HG03439 (cell line): ENCODE results near the gene CNTN1.

Experiments used
- ATAC-seq: cut with Tn5 transposase; IDR thresholded peaks from one replicate; pipeline ENCODE4 v1.9.1; 2021; ENCODE audit warnings: mild to moderate bottlenecking, moderate library complexity; ENCODE audit not compliant: unreplicated experiment

CNTN1 gene

DNA sequence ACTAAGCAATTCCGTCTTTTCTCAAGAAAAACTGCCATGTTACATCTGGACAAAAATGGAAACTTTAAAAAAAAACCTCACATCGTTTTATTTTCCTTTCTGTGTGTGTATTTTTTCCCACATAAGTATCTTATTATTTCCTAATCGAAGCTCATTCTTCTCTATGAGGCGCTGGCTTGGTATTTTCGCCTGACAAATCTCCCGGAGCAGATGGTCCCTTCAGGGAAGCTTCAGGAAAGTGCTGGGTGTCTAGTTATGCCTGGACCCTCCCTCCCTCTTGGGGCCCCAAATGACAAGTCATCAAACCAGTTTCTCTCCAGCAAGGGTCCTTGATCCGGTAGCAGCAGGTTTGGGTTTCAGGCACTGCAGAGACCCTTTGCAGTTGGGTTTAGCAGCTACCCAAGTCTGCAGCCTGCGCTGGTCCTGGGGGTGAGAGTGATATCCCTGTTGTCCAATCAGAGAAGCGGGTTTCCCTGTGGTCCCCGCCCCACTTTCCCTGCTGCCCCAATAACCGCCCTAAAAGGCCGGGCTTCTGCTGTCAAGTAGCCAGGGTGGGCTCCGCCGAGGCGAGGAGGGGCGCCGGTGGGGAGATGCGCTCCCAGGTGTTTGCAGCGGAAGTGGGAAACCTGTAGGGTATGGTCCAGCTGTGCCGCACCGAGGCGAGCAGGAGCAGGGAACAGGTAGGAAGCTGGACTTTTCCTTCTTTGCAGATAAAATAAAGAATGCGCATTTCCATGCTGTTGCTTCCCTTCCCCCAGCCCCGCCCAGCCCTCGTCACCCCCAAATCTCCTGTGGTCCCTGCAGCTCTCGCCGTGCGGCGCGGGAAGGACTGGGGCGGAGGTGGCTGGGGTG, at the start of gene CNTN1:
Gene CNTN1 (plus strand): TSS at position 527 of the 852 bp plus-strand sequence.
- ATAC-seq, result no peak

DNA sequence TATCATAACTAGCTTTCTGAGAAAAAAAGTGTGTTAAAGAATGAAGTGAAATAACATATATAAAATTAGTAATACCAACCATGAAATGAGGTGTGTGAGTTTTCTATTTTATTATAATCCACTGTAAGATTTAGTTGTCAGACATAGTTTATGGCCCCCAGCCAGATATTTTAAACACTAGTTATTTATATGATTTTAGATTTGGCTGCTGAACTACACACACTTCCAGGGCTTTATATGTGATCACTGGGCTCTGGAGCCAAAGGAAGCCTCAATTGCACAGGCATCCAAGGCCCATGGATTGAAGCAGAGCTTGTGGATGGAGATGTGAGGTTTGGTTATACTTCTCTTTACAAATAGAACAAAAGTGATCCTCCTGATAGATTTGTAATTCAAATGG, 48.7 kb upstream of the CNTN1 start:
- no peak for ATAC-seq

DNA sequence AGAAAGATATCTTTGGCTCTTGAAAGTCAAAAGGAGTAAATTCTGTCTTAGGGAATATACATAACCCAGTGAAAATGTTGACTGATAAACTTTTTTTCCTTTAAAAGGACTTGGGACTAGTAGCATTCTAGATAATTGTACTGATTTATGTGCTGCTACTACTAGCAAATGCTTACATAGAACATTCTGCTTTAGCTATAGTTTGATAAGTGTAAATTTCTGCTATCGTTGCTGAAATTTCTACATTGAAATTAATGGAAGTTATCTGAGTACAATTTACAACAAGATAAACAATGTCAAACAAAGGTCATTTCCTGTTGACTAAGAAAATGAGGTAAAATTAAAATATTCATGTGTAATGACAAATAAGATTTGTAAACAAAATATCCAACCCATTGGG, 48.3 kb upstream of the CNTN1 start:
- ATAC-seq, result no peak

DNA sequence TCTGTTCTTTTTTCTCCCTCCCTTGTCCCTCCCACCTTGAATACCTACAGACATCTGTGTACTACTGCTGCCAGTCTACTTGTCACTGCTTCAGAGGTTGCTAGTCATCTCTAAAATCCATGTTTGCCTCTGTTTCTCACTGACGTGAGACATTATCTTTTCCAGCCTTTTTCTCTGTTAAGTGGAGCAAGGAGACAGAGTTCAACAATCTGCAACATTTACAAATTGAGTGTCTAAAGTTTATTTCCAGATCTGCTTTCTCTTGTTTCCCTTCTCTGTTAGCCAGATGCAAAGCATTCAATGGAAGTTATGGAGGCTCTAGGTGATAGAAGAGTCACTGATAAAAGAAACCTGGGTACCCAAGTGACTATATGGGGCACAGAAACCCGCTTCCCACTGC, 47.5 kb upstream of the CNTN1 start:
- no peak for ATAC-seq

DNA sequence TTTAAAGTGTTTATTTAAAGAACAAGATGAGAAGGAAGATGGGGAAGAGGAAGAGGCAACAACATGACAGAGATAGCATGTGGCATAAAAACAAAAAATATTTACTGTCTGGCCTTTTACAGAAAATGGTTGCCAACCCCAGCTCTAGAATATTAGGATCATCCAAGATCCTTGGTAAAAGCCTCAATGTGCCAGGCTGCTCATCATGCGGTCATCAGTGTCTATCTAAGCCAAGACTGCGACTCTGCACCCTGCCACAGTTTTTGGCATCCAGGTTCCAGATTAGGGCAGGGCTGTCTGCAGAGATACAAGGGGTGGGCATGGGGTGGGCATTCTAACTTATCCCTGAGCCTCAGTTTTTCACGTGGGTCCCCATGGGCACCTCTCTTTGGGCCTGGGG, 46.9 kb upstream of the CNTN1 start:
- ATAC-seq, result no peak

DNA sequence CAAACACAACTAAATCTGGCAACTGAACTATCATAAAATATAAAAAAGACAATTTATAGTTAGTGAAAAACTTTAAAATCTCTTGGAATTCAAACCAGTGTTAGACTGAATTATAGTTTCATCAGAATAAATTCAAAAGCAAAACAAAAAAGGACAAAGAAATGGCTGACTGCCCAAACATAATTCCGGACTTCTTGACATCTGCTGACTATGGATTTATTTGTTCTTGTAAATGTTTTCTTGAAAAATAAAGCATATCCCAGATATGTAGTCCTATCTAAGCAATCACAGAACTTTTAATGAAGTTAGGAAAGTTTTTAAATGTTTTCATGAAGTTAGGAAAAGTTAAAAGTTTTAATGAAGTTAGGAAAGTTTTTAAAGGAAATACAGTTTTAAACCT, 45.8 kb upstream of the CNTN1 start:
- no peak for ATAC-seq

DNA sequence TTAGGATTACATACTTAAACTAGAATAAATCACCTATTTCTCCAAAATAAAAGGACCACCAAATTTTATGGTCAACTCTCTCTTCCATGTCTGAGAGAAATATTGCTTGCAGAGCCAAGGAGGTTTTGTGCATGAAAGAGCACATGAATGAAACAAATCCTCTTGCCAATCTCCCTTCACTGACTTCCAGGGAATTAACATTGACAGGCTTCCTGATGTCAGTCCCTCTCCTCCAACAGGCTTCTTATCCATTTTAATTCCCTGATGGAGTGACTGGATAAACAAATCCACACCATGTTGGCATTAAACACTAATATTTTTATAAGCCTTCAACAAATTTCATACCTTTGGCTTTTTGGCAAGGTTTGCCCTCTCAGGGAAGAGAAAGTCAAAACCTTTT, 45.3 kb upstream of the CNTN1 start:
- ATAC-seq, result no peak

DNA sequence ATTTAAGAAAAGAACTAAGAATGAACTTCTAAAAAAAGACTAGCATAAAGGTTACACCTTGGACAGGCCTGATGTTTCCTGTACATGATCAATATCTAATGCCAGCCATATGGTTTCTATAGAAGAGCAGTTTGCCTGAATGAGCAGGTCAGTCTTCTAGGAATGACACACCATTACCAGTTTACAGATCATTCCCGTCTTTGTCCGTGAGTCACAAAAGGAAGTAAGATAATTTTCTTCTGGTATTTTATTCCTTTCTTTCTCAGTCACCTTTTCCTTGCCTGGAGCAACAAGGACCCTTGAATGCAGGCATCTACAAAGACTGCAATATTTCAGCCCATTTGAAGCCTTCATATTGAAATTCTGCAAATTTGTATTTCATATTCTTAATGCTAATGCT, 44.6 kb upstream of the CNTN1 start:
- ATAC-seq, result no peak

DNA sequence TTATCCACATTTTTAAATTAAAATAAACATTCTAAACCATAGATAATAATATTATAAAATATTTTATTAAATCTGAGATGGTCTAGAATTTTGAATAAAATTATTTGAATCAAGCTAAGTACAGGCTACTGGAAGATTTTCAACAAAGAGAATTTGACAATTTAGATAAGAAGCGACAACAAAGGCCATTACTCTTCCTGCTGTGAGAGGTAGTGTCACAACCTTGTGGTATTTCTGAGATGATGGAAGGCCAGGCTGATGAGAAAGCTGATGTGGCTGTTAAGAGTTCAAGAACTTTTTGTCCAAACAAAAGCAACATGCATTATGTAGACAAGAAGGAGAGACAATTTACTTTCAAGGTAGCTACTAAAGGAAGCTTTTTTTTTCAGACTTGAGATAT, 43.7 kb upstream of the CNTN1 start:
- no peak for ATAC-seq

DNA sequence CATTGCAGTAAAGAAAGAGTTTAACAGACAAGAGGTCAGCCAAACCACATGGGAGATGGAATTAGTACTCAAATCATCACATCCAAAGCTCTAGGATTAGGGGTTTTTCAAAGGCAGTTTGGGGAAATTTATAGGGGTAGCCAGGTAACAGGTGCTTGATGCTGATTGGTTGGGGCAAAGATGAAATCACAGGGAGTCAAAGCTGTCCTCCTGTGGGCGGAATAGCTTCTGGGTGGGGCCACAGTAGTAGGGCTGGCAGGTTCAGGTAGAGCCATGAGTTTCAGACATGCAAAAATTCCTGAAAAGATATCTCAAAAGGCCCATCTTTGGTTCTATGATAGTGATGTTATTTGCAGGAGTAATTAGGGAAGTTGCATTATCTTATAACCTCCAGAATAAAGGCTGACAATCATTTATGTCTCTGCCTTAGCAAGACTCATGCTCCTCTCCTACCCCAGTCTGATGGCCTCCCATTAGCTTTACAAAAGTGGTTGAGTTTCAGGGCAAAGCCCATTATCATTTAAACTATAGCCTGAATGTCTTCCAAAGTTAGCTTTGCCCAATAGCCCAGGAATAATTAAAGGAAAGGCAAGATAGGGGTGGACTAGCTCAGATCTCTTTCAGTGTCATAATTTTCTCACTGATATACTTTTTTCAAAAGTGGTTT, 42.1 kb upstream of the CNTN1 start:
- ATAC-seq, result no peak

DNA sequence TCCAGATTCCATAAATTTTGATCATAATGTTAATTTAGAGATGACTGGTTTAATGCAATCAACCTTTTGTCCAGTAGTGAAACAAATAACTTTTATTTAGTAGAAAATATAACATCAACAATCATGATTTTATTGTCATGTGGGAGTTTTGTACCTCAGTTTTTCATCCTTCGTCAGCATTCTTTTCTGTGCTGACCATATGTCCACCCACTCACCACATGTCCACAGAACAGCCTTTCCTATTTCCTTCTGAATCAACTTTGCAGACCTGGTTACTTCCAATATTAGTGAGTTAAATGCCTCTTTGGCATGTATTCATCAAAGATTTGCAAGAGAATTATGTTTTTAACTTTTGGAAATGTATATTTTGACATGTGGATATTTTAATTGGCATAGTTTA, 36.8 kb upstream of the CNTN1 start:
- ATAC-seq, result no peak

DNA sequence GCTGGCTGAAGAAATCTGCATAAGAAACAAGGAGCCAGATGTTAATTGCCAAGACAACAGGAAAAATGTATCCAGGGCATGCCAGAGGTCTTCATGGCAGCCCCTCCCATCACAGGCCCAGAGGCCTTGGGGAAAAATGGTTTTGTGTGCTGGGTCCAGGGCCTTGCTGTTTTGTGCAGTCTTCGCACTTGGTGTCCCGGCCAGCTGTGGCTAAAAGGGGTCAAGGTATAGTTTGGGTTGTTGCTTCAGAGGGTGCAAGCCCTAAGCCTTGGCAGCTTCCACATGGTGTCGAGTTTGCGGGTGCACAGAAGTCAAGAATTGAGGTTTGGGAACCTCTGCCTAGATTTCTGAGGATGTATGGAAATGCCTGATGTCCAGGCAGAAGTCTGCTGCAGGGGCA, 29.9 kb upstream of the CNTN1 start:
- ATAC-seq, result no peak

DNA sequence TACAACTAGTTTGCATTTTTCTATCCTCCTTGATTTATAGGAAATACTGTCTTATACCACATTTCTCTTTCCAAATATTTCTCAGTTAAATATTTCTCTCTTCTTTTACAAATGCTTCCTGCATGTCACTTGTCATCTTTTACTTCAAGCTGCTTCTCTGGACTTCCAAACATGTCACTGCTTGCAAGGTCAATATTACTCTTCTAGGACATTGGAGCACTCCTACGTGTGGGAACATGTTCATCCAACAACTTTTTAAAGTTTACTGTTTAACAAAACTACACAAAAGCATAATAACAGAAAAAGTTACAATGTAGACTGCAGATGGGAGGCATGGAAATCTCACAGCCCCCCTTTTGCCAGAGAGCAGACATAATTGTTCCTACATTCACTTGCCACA, 28.5 kb upstream of the CNTN1 start:
- no peak for ATAC-seq

DNA sequence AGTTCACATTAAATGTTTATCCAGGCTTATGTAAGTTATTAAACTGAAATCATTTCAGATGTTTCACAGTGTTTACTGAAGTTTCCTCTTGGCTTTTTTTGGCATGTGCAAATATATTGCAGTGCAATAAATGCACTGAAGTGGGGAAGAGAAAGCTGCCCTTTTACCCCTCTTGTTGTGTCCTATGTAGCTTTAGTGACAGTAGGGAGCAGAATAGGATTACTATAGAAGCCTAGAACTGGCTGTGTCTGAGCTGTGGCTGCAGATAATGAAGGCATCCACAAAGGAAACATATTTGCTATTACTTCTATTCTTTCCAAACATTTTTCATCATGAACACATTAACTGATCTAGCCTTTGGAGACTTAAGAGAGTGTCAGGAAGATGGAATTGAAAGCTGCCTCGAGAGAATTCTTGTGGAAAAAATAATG, 24.1 kb upstream of the CNTN1 start:
- ATAC-seq, result no peak

DNA sequence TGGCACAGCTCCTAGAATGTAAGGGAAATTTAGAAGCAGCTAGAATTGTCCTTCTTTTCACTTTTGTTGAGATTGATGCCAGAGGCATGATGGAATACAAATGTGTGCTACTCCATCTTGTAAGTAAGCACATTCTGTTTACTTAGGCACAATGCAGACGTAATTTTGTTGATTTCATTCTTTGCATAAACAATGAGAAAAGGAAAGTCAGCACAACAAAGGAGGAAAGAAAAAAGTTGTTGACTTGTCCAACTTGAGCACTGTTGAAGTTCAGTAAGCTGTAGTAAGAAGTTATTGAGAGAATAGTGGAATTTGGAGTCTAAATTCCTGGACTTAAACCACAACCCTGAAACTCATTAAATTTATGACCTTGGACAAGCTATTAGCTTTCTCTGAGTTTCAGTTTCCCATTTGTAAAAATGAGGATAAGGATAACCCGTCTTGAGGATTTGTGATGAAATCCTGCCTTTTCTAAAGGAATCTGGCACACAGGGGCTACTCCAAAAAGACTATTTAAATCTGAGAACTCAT, 19.4 kb upstream of the CNTN1 start:
- no peak for ATAC-seq

DNA sequence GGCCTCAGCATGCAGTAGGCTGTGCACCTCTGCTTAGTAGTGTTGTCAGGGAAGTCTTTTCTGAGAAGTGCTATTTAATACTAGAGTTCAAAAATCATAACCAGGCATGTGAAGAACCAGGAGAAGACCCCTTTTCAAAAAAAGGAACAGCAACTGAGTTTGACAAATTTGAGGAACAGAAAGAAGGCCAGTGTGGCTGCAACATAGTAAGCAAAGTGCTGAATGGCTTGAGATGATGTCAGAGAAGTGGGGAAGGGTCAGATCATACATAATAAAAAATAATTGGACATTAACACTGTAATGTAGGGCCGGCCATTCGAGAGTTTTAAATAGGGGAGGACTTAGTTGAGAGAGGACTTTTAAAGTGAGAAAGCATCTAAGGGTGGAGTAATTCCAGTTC, 11.1 kb upstream of the CNTN1 start:
- no peak for ATAC-seq

DNA sequence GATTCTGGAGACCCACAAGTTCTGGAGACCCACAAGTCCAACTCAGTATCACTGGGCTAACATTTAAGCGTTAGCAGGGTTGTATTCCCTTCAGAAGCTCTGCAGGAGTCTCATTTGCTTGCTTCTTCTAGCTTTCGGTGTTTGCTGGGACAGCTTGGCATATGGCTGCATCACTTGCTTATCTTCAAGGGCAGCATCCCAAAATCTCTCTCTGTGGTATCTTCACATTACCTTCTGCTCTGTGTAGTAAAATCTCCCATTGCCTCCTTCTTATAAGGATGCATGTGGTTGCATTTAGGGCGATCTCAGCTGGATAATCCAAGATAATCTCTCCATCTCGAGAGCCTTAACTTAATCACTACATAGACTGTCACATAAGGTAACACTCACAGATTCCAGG, 7.3 kb upstream of the CNTN1 start:
- ATAC-seq, result no peak

DNA sequence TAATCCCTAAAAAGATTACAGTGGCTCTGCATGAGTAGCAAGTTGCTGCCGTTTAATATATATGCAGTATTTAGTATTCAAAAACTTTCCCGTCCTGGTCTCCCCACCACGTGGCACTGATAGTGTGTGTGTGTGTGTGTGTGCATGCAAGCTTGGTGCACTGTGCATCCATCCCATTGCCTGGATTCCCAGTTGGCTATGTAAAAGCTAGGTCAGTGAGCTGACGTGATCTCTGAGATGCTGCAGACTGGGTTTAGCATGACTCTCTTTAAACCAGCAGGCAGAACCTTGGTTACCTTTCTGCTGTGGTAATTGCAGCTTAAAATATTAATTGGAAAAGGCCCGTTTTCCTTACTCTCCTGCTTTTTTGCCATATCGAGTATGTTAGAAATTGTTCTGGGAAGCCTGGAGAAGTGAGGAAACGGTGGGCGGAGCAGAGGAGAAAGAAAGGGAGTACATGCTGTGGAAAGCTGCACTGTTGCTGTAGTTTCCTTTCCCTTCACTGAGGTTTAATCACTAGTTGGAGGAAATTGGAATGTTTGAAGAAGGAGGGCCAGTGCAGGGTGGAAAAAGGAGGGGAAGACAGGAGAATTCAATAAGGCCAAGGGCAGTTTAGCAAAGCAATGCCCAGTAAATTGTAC, 4.0 kb upstream of the CNTN1 start:
- no peak for ATAC-seq

DNA sequence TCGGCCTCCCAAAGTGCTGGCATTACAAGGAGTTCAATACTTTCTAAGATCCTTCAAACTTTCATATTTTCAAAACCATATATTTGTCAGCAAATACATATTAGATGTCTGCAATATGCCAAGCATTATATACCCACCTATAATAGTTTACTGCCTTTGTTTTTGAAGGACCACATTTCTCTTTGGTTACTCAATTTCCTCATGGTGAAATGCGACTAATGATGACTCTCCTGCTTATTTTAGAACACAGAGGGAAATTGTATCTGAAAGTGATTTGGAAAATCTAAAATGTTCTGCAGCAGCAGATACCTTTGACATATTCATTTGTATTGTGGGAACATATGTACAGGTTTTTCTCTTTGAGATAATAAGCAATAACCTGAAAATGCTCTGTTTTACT, 2.7 kb upstream of the CNTN1 start:
- ATAC-seq, result no peak

DNA sequence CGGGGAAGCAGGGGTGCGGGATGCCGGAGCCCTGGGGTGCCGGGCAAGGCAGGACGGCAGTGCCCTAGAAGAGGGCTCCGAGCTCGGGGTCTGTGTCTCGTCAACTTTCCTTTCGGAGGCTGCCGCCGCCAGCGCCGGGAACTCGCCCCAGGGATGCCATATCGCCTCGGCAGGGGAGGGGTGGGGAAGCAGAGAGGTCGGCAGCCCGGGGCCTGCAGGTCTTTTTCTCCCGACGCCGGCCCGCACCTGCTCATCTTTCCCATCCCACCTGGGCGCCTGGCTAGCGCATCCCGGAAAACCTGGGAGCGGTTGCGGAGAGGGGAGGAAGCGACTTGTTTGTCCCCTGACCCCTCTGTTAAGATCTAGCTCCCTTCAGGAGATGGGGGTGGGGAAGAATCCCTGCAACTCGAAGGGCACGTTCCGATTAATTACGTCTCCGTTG, 547 bp downstream of the CNTN1 start:
- ATAC-seq, result no peak

DNA sequence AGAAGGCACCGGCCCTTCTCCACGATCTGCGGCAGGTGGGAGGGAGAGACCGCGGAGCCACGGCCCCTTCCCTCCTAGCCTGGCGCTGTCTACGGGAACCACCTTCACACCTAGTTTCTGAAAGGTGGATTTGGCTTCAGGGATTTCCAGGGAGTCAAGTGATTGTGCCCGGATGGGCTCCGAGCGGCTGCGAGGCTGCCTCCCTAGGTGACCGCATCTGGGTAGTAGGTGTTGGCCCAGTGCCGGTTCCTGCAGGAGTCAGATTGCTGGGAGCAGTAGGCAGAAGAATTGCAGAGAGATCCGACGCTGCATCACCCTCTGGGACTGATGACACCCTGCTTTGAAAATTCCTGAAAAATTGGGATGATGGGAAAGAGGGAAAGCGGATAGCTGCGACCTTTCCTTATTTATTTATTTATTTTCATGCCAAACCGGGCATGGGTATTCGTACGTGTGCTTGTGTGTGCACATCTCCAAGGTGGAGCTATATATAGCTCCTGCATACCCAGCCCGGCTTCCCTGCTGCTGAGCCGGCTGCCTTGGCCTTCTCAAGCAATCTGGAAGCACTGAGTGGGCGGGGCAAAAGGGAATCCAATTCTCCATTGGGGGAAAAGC, 1.1 kb downstream of the CNTN1 start:
- no peak for ATAC-seq
